ENCODE measurements around the gene THAP12.

- TF ChIP-seq, protein P1, sequence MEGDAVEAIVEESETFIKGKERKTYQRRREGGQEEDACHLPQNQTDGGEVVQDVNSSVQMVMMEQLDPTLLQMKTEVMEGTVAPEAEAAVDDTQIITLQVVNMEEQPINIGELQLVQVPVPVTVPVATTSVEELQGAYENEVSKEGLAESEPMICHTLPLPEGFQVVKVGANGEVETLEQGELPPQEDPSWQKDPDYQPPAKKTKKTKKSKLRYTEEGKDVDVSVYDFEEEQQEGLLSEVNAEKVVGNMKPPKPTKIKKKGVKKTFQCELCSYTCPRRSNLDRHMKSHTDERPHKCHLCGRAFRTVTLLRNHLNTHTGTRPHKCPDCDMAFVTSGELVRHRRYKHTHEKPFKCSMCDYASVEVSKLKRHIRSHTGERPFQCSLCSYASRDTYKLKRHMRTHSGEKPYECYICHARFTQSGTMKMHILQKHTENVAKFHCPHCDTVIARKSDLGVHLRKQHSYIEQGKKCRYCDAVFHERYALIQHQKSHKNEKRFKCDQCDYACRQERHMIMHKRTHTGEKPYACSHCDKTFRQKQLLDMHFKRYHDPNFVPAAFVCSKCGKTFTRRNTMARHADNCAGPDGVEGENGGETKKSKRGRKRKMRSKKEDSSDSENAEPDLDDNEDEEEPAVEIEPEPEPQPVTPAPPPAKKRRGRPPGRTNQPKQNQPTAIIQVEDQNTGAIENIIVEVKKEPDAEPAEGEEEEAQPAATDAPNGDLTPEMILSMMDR (conservative IDR thresholded peaks at IDR 0.05; ENCODE audit: low read length) = no peak
- TF ChIP-seq EZH2phosphoT487 (IDR thresholded peaks at IDR 0.05; ENCODE audit: borderline replicate concordance) = no peak
Measured at GRCh38 chr11:76313913-76314740, 66.8 kb downstream of the THAP12 start.
